Natural killer cell (primary cell): ENCODE data around the gene GLI3. TPM values are rescaled to one million over a fixed set of nuclear protein-coding genes. Genes with fewer than 3 reads are reported as not detected.

Source experiments
- ATAC-seq, 3 donors: fragments of 150-1000 bp in 2 of 3; fragments of 200-7000 bp in 1 of 3; cut with Tn5 transposase; 1 replicate in 1 of 3; 2 replicates in 2 of 3; pipeline ENCODE4 v1.10.0; 2021; ENCODE audit warnings: mild to moderate bottlenecking in 2 of 3, moderate library complexity in 2 of 3
- DNase-seq, 2 donors: peaks; one replicate each; pipeline versions ENCODE4 v3.0.0 to v3.0.0-alpha.2; 2013 to 2021; ENCODE audit warnings: mixed read lengths in 1 of 2
- H3K27ac ChIP-seq: one replicate; pipeline ENCODE4 v1.5.1; 2013; ENCODE audit warnings: mild to moderate bottlenecking, low read length
- H3K27me3 ChIP-seq: one replicate; pipeline ENCODE4 v1.6.1; 2013; ENCODE audit warnings: low read length; ENCODE audit not compliant: control insufficient read depth, insufficient read depth
- H3K36me3 ChIP-seq: one replicate; pipeline ENCODE4 v1.6.1; 2013; ENCODE audit warnings: low read length; ENCODE audit not compliant: control insufficient read depth, insufficient read depth
- H3K4me1 ChIP-seq: one replicate; pipeline ENCODE4 v1.6.1; 2013; ENCODE audit warnings: low read length; ENCODE audit not compliant: control insufficient read depth, insufficient read depth
- H3K4me3 ChIP-seq: one replicate; pipeline ENCODE4 v1.5.1; 2013; ENCODE audit warnings: low read length
- H3K9me3 ChIP-seq: one replicate; pipeline ENCODE4 v1.6.1; 2013; ENCODE audit warnings: low read length; ENCODE audit not compliant: control insufficient read depth, insufficient read depth
- H3K27ac Mint-ChIP-seq, 2 donors: one replicate each; pipeline ENCODE4 v1.8.0; 2022; ENCODE audit warnings: mild to moderate bottlenecking in 2 of 2, mixed read lengths in 2 of 2, moderate library complexity in 1 of 2
- H3K27me3 Mint-ChIP-seq, 2 donors: one replicate each; pipeline ENCODE4 v1.8.0; 2022; ENCODE audit warnings: low read depth in 2 of 2, mixed read lengths in 2 of 2
- H3K36me3 Mint-ChIP-seq: one replicate; pipeline ENCODE4 v1.8.0; 2022; ENCODE audit warnings: mixed read lengths
- H3K4me1 Mint-ChIP-seq, 2 donors: one replicate each; pipeline ENCODE4 v1.8.0; 2022; ENCODE audit warnings: mixed read lengths in 2 of 2
- H3K4me3 Mint-ChIP-seq: one replicate; pipeline ENCODE4 v1.8.0; 2022; ENCODE audit warnings: mild to moderate bottlenecking, moderate library complexity, mixed read lengths
- H3K9me3 Mint-ChIP-seq, 2 donors: one replicate each; pipeline ENCODE4 v1.8.0; 2022; ENCODE audit warnings: mixed read lengths in 2 of 2
- WGBS: methylation state at CpG from one replicate; pipeline ENCODE4 v1.1.7; 2013; ENCODE audit warnings: missing lambda C conversion rate; ENCODE audit not compliant: insufficient coverage; 5-methylcytosine and 5-hydroxymethylcytosine counted together
- intact Hi-C: fragments of 100-400 bp; cut with micrococcal nuclease; formaldehyde crosslinking; loops from one replicate; pipeline ENCODE4 v1.14.2; 2022
- total RNA-seq, 4 donors: library from RNA; stranded (reverse); fragments of 120-200 nt in 1 of 4; gene quantifications; one replicate each; pipeline versions ENCODE4 v1.2.3 to v1.2.4, GENCODE V29; 2013 to 2022
- TF ChIP-seq, protein P1 (sequence below): fragments of 200-600 bp; IDR thresholded peaks from one replicate; pipeline ENCODE4 v1.8.0; 2022; ENCODE audit warnings: antibody characterized with exemption

The GLI3 gene
- total RNA-seq, 3 donors from 2014 or later (not counting 1 experiment from before 2014, with no cell fraction given), result 2.9 to 4.7 (median 3.1) TPM

DNA sequence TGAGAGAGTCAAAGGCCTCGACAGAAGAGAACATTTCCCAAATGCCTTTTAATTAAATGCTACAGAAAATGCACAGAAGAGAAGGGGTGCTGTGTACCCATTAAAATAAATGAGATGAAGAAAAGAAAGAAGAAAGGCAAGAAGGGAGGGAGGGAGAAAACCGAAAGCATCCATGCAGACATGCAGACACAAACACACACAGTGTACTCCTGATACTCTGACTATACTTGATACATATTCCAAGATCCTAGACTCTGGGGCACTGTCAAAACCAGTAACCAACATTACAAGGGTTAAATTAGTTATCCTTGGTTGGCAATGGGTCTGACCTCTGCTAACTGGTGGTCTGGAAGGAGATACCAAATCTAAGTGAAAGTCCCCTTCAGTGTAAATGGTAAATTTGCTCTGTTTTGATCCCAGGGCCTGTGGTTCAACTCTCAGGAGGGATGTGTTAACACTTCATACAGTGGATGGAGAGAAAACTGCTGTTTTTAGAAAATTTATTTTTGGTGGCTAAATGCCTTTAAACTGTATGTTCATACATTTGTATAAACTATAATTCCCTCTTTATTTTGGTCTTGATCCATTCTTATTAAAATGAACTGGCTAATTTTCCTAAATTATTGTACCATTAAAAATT is 241.3 kb downstream of the GLI3 start:
- WGBS, result 80% methylated on average over 1 of the region's 2 CpGs
- Mint-ChIP-seq H3K27me3 (peaks cover 9 to 14% of the 10 kb centered on the region in 2 donors), H3K27ac (no peak overlapping the region), H3K9me3 (no peaks in the 10 kb centered on the region), H3K36me3 (no peaks in the 10 kb centered on the region), H3K4me3 (no peak overlapping the region), H3K4me1 (peaks cover 0 to 5% of the 10 kb centered on the region in 2 donors)
- ATAC-seq, result no peak
- intact Hi-C loops, result no loop called here
- DNase-seq, result no peak
- Histone ChIP-seq H3K27me3 (no peaks in the 10 kb centered on the region), H3K27ac (no peak overlapping the region), H3K36me3 (no peaks in the 10 kb centered on the region), H3K9me3 (no peaks in the 10 kb centered on the region), H3K4me3 (no peak overlapping the region), H3K4me1 (no peaks in the 10 kb centered on the region)
- TF ChIP-seq, protein P1, sequence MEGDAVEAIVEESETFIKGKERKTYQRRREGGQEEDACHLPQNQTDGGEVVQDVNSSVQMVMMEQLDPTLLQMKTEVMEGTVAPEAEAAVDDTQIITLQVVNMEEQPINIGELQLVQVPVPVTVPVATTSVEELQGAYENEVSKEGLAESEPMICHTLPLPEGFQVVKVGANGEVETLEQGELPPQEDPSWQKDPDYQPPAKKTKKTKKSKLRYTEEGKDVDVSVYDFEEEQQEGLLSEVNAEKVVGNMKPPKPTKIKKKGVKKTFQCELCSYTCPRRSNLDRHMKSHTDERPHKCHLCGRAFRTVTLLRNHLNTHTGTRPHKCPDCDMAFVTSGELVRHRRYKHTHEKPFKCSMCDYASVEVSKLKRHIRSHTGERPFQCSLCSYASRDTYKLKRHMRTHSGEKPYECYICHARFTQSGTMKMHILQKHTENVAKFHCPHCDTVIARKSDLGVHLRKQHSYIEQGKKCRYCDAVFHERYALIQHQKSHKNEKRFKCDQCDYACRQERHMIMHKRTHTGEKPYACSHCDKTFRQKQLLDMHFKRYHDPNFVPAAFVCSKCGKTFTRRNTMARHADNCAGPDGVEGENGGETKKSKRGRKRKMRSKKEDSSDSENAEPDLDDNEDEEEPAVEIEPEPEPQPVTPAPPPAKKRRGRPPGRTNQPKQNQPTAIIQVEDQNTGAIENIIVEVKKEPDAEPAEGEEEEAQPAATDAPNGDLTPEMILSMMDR, result no peak

DNA sequence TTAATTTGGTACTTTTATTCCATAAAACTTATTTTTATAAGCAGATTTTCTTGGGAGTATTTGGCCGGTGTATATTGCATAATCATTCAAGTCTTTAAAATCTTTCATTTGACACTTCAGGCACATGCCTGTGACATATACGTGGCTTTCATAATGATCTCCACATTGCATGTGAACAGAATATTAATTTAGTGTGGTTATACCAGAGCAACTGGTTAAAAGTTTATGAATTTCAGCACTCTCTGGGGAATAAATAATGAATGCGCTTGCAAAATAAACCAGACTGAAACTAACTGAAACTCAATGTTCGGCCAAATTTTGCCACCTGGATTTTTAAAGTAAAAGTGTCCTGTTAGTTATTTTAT is 242.3 kb downstream of the GLI3 start:
- Histone ChIP-seq H3K4me3 (no peak overlapping the region), H3K27me3 (no peaks in the 10 kb centered on the region), H3K36me3 (no peaks in the 10 kb centered on the region), H3K9me3 (no peaks in the 10 kb centered on the region), H3K27ac (no peak overlapping the region), H3K4me1 (no peaks in the 10 kb centered on the region)
- H3K4me3 Mint-ChIP-seq, result no peak overlapping the region
- intact Hi-C loops, result no loop called here
- no peak for ATAC-seq
- no peaks in the 10 kb centered on the region for H3K9me3 Mint-ChIP-seq
- no peak overlapping the region for H3K27ac Mint-ChIP-seq
- 83% methylated on average over 4 of the region's 4 CpGs for WGBS
- peaks cover 0 to 5% of the 10 kb centered on the region in 2 donors for H3K4me1 Mint-ChIP-seq
- TF ChIP-seq, protein P1, result no peak
- peaks cover 5 to 9% of the 10 kb centered on the region in 2 donors for H3K27me3 Mint-ChIP-seq
- H3K36me3 Mint-ChIP-seq, result no peaks in the 10 kb centered on the region
- DNase-seq, result no peak

DNA sequence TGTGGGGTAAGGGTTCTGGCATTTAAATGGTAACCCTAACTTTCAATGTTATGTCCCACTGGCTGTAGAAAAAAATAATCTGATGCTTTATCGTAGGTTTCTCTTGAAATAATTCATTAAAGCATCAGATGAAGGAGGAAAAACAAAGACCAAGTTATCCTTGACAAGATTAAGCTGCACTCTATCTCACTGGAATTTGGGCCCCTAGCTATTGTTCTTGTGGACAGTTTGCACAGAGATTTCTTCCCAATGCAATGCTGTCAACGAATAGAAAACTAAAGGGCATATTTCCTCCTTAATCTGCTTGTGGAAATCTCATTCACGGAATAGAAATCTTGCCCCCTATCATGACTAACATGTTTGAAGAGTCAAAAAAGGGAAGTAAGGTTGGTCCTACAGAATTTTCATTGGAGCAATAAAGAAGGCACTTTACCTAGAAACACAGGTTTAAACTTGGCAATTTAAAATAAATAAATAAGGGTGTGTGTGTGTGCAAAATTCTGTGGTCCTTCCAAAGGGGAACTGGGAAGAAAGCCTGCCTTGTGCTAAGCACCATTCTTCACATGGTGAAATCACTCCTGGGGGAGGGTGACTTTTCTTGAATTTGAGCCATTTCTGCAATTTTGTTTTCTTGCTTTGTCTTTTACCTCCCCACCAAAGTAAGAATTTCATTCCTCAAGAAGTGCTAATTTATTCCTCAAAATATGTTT is 242.8 kb downstream of the GLI3 start:
- H3K4me3 Mint-ChIP-seq, result no peak overlapping the region
- WGBS, result 31% methylated on average over 3 of the region's 3 CpGs

More for the DNA sequence above, 242.8 kb downstream of the GLI3 start:
- no peak for ATAC-seq
- Histone ChIP-seq H3K27me3 (no peaks in the 10 kb centered on the region), H3K4me3 (no peak overlapping the region), H3K4me1 (no peaks in the 10 kb centered on the region), H3K9me3 (no peaks in the 10 kb centered on the region), H3K27ac (no peak overlapping the region), H3K36me3 (no peaks in the 10 kb centered on the region)
- Mint-ChIP-seq H3K27ac (no peak overlapping the region), H3K27me3 (peaks cover 0 to 6% of the 10 kb centered on the region in 2 donors), H3K36me3 (no peaks in the 10 kb centered on the region), H3K4me1 (peaks cover 0 to 5% of the 10 kb centered on the region in 2 donors), H3K9me3 (no peaks in the 10 kb centered on the region)
- intact Hi-C loops, result no loop called here
- TF ChIP-seq, protein P1, result no peak
- DNase-seq, result no peak
